HG03457 (cell line): ENCODE data around the gene PLD6.
"Not testable (repeated sequence)": the region's sequence is repeated elsewhere in the genome, so short reads cannot be mapped to it uniquely, and the experiment has no call there.

Source experiments
- ATAC-seq: cut with Tn5 transposase; IDR thresholded peaks from one replicate; pipeline ENCODE4 v1.9.1; 2021; ENCODE audit warnings: moderate number of reproducible peaks; ENCODE audit not compliant: unreplicated experiment

The PLD6 gene

DNA sequence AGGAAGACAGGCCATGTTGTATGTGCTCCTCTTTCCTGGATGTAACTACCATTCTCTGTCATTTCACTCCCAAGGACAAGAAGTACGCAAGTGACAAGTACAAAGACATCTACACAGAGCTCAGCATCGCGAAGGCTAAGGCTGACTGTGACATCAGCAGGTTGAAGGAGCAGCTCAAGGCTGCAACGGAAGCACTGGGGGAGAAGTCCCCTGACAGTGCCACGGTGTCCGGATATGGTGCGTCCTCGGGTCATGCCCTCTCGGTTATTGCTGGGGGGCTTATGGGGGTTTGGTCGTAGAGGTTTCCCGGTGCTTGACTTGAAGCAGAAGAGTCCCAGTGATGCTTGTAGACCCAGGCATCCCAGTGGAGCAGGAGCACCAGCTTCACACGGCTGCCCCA, 29.0 kb downstream of the PLD6 start:
- ATAC-seq: no peak

DNA sequence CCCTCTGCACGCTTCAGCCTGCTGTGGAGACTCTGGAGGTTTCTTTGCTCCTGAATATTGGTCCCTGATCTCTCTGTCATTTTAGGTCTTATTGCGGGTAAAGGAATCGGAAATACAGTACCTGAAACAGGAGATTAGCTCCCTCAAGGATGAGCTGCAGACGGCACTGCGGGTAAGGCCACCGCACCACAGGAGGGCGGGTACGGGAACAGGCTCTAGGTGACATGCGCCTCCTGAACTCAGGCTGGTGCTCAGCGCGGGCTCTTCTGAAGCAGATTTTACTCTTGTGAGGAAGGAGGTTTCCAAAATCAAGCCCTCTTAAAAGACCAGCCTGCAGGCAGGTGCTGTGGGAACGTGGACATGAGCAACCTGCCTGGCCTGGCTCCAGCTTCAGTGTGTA, 29.8 kb downstream of the PLD6 start:
- ATAC-seq: no peak

DNA sequence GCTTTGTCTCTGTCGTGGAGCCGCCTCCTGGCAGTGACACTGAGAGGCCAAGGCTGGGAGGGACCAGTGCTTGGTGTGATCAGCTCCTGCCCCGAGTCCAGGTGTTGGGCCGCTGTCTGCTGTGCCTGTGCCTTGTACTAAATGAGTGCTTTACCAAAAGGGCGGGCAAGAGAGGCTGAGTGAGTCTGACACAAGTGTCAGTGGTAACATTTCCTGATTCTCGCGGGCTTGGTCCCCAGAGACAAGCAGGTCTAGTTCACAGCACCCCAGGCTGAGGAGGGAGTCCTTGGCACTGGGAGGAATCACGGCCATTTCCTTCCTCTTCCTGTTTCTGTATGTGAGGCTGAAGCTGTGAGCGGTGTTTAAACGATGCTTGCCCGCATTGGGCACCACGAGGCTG, 30.2 kb downstream of the PLD6 start:
- ATAC-seq: no peak

DNA sequence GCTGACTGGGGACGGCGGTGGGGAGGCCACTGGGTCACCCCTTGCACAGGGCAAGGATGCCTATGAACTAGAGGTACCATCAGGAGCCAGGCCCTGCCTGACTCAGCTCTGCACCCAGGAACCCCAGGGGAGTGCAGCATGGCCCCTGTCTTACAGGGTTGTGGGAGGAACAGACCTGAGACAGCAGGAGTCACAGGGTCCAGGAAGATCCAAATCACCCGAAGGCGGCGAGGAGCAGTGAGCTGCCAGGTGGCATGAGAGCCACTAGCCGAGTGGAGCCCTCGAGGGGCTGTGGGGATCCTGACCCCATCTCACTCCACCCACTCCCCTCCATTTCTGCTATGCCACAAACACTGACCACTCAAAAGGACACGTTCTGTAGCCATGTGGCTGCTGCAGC, 30.8 kb downstream of the PLD6 start:
- ATAC-seq: no peak

DNA sequence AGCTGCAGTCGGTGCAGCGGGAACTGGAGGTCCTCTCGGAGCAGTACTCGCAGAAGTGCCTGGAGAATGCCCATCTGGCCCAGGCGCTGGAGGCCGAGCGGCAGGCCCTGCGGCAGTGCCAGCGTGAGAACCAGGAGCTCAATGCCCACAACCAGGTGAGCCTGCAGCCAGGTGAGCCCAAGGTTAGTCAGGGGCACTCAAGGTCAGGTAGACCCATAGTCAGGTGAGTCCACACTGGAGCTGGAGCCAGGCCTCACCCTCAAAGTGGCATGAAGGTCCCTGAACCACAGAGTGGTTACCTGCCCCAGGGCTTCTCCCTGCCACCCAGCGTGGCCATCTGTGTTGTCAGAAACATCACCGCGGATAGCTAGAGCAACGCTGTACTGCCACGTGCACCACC, 32.2 kb downstream of the PLD6 start:
- ATAC-seq: no peak

DNA sequence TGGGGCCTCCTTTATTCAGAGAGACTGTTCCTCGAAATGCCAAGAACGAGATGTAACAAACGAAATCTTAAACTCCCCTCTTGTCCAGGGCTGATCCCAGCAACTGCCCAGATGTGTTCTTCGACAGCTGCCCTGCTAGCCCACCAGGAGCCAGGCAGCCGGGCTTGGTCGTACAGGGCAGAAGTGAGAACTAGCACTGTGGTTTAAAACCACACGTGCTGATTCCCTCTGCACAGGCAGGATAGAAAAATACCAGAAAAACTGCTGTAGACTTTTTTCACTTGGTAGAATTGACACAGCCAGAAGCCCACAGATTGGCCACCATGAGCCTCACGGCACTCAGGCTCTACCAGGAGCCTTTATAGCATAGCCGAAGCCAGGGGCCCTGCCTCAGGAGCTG, 33.1 kb downstream of the PLD6 start:
- ATAC-seq: no peak

DNA sequence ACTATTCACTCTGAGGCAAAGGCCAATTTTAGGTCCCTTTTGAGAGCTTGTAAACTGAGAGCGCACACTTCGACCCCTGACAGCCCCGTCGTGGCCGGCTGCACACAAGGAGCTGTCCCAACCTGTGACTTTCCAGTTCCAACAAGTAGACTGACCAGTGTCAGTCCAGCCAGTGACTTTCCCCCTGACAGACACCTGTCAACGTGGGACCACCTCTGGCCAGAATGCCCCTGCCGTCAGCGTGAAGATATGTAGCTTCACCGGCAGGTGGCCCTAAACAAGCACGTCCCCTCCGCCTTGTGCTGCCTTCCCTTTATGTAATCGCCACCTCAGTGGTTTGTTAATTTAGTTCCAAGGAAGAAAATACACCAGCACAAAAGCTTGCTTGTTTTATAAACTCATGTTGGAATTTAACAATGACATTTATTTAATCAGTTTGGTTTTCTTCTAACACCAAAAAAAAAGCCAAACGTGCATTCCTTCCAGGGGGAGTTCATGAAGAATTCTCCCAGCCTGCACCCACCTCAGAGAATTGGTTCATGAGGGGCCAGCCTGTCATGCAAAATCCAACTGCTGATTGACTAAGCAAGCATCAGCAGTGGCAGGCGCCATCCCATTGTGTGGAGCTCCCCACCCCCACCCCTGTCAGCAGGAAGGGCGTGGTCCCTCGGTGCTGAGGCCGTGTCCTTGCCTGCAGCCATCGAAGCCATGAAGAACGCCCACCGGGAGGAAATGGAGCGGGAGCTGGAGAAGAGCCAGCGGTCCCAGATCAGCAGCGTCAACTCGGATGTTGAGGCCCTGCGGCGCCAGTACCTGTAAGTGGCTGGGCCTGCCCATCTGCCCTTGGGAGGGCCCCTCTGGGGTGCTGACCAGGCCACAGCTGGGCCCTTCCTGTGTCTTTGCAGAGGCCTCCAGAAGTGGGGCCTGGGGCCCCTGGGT, 33.9 kb downstream of the PLD6 start:
- ATAC-seq: no peak

DNA sequence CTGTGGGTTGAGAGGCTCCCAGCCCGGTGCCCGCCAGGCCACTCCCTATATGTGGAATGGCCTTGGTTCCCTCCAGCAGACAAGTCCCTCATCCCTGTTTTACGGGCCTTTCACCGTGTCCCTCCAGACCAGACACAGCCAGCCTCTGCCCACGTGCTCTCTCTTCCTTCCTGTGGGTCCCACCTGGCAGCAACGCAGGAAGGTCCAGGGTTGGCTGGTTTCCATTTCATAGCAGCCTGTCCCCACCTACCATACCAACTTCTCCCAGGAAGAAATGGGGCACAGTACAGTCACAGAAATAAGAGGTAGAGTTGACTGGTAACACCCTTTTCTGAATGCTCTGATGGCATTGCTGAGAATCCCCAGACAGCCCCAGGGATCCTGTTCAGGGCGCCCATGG, 34.9 kb downstream of the PLD6 start:
- ATAC-seq: no peak

DNA sequence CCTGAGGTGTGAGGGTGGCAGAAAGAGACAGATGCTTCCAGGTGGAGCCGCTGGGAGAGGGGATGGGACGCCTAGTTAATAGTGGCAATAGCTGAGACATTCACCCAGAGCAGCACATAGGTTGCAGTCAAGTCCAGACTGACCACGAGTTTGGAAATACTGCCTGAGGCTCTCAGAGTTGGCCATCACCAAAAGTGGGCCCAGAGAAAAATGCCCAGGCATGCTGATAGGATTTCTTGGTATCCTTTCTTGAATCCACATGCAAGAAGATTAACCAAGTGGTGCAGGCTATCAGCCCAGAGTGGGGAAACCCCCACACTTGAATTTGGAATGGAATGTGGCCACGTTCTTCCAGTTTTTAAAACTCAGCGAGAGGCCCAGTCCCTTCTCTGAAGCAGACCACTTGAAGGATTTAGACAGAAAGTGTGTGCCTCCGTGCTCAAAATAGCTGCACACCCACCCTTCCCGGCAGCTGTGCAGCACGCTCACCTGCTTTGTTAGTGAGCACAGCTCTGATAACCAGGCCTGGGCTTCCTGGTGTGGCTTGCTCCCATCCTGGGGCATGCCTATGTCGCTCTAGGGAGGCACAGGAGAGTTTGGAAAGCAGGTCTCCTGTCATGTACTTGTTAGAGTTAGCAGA, 35.7 kb downstream of the PLD6 start:
- ATAC-seq: no peak

DNA sequence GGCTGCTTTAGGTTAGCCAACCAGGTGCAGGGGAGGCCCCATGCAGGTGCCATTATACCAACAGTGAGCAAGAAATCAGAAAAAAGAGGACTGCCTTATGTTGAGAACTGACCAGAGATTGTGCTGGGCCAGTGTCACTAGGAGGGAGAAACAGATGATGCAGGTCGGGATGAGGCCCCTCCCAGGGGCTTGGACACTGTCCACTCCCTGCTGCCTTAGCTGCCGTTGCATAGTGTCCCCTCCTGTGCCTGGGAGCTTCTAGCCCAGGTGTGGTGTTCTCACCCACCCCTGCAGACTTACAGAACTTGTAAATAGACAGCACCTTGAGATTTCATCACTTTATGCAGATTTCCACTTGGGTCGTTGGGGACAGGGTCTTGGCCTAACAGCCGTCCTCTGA, 36.7 kb downstream of the PLD6 start:
- no peak for ATAC-seq

DNA sequence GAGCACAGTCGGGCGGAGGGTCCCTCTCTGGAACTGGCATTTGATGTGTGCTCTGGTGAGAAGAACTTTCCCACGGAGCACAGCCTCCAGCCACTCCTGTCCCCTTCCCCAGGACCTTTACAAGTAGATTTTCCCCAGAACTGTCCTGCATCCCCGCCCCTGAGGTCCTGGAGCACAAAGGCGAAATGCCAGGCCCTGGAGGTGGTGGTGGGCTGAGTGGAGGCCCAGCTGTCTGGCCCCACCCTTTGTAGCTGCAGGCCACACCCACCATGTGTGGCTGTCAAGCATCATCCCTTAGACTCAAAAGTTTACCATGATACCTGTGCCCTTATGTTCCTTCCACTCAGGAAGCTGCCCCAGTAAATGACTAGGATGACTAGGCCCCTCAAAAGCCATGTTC, 37.7 kb downstream of the PLD6 start:
- ATAC-seq: no peak

DNA sequence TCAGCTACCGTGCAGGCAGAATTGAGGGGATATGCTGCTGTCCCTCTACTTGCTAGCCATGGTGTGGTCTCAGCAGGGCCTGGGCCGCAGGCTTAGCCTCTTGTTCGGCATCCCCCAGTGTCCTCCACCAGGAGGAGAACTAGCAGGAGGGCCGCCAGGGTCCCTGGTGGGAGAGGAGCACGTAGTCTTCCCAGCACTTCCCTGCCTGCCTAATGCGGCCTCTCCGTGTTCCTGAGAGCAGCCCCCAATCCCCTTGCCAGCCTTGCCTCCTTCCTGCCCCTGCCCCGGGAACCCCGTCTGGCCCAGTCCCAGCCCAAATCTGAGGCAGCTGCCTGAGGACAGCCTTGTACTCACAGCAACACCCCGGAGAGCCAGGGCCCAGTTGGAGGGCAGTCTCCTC, 38.1 kb downstream of the PLD6 start:
- ATAC-seq: no peak

DNA sequence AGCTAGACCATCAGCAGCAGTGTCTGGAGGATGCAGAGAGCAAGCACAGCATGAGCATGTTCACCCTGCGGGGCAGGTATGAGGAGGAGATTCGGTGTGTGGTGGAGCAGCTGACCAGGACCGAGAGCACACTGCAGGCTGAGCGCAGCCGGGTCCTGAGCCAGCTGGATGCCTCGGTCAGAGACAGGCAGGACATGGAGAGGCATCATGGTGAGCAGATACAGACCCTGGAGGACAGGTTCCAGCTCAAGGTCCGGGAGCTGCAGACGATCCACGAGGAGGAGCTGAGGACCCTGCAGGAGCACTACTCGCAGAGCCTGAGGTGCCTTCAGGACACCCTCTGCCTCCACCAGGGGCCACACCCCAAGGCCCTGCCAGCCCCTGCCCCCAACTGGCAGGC, 38.8 kb downstream of the PLD6 start:
- ATAC-seq: no peak

DNA sequence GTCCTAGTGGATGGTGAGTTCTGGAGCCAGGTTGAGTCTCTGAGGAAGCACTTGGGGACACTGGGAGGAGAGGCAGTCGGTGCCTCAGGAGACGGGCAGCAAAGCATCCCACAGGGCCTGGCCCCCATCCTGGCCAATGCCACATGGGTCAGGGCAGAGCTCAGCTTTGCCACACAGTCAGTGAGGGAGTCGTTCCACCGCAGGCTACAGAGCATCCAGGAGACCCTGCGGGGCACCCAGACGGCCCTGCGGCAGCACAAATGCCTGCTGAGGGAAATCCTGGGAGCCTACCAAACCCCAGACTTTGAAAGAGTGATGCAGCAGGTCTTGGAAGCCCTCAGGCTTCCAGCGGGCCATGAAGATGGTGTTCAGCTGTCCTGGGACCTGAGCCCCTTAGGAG, 39.7 kb downstream of the PLD6 start:
- ATAC-seq: no peak

DNA sequence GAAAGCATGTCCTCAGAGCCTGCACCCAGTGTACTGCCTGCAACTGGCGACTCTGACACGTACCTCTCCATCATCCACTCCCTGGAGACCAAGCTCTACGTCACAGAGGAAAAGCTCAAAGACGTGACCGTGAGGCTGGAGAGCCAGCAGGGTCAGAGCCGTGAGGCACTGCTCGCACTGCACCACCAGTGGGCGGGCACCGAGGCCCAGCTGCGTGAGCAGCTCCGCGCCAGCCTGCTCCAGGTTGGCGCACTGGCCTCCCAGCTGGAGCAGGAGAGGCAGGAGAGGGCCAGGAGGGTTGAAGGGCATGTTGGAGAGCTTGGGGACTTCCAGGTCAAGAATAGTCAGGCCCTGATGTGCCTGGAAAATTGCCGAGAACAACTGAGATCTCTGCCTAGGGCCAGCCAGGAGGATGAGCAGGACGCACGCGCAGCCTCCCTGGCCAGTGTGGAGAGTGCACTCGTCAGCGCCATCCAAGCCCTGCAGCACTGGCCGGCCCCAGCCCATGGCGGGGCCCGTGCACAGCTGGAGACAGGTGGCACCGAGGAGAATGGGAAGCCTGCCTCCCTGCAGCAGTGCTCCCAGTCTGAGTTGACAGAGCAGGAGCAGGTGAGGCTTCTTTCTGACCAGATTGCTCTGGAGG, 40.3 kb downstream of the PLD6 start:
- no peak for ATAC-seq

DNA sequence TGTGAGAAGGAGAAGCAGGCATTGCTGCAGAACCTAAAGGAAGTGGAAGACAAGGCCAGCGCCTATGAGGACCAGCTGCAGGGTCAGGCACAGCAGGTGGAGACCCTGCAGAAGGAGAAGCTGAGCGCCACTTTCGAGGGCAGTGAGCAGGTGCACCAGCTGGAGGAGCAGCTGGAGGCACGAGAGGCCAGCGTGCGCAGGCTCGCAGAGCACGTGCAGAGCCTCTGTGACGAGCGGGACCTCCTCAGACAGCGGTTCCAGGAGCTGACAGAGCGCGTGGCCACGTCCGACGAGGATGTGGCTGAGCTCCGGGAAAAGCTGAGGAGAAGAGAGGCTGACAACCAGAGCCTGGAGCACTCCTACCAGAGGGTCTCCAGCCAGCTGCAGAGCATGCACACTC, 41.5 kb downstream of the PLD6 start:
- ATAC-seq: no peak

DNA sequence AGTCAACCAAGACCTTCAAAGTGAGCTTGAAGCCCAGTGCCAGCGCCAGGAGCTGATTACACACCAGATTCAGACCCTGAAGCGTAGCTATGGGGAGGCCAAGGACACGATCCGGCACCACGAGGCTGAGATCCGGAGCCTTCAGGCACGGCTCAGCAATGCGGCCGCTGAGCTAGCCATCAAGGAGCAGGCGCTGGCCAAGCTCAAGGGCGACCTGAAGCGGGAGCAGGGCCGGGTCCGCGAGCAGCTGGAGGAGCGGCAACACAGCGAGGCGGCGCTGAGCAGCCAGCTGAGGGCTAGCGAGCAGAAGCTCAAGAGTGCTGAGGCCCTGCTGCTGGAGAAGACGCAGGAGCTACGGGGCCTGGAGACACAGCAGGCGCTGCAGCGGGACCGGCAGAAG, 42.0 kb downstream of the PLD6 start:
- no peak for ATAC-seq

DNA sequence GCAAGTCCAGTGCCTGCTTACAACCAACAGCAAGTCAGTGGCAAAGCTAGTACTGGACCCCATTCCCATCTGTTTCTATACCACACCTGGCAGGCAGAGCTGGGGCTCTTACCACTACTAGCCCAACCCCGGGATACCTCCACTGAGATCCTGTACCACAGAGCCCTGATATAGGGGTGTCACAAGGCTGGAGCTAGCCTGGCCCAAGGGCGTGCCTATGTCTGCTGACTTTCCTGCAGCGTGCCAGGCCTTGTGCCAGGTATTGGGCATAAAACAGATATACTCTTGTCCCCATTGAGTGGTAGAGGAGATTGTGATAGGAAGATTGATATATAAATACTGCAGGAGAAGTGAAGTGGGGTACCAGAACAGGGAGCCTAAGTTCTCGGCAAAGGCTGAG, 44.4 kb downstream of the PLD6 start:
- no peak for ATAC-seq

DNA sequence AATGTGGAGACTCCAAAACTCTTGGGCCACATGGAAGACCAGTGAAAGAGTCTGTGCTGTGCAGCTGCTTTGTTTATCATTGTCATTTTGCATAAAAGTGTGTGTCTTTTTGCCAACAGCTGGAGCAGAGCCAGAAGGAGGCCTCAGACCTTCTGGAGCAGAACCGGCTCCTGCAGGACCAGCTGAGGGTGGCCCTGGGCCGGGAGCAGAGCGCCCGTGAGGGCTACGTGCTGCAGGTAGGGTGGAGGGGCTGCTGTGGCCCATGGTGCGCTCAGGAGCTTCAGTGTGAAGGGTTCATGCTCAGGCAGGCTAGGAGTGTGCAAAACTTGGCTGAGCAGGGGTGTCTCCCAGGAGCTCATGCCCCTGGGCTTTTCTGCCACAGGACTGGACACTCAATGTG, 45.0 kb downstream of the PLD6 start:
- no peak for ATAC-seq

DNA sequence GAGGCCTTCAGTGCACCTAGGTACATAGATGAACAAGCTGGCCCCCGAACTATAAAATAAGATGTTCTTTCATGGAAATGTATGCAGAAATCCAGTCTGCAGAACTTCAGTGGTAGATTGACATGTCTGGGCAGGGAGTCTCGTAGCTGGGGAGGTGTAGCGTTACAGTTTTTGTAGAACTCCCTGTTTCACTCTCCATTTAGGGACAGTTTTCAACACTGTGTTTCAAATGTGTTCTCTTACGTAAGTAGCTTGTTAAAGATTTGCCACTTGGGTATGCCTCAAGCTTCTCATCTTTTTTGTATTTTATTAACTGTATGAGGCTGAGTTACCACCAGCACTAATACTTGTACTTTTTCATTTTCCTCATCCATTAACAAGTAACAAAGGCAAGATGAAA, 46.6 kb downstream of the PLD6 start:
- ATAC-seq: no peak

DNA sequence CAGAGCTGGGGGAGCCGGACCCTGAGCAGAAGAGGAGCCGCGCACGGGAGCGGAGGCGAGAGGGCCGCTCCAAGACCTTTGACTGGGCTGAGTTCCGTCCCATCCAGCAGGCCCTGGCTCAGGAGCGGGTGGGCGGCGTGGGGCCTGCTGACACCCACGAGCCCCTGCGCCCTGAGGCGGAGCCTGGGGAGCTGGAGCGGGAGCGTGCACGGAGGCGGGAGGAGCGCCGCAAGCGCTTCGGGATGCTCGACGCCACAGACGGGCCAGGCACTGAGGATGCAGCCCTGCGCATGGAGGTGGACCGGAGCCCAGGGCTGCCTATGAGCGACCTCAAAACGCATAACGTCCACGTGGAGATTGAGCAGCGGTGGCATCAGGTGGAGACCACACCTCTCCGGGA, 47.6 kb downstream of the PLD6 start:
- not testable (repeated sequence) for ATAC-seq

DNA sequence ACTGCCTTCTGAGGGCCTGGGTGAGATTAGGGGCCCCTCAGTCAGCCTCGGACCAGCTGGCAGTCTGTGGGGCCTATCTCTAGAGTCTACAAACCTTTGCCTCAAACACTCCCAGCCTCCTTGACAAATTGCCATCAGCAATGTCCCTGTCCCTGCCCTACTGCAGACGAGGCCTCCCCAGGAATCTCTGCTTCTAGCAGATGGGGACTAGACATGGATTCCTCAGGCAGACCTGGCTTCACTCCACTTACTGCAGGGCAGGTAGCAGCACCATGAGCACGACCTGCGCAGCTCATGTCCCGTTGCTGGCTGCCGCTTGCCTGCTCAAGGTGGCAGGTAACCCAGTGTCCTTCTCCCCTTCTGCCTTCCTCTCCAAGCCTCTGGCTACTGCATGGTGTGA, 49.1 kb downstream of the PLD6 start:
- ATAC-seq: no peak
